DLD1 (cell line): ENCODE results near the gene FGF16.
"Not testable (repeated sequence)": the region's sequence is repeated elsewhere in the genome, so short reads cannot be mapped to it uniquely, and the experiment has no call there.

Source experiments
- in situ Hi-C: cut with HindIII; loops from 2 replicates; pipeline ENCODE4 v1.10.0; 2017; ENCODE audit warnings: low sequenced_read_pairs

The FGF16 gene

DNA sequence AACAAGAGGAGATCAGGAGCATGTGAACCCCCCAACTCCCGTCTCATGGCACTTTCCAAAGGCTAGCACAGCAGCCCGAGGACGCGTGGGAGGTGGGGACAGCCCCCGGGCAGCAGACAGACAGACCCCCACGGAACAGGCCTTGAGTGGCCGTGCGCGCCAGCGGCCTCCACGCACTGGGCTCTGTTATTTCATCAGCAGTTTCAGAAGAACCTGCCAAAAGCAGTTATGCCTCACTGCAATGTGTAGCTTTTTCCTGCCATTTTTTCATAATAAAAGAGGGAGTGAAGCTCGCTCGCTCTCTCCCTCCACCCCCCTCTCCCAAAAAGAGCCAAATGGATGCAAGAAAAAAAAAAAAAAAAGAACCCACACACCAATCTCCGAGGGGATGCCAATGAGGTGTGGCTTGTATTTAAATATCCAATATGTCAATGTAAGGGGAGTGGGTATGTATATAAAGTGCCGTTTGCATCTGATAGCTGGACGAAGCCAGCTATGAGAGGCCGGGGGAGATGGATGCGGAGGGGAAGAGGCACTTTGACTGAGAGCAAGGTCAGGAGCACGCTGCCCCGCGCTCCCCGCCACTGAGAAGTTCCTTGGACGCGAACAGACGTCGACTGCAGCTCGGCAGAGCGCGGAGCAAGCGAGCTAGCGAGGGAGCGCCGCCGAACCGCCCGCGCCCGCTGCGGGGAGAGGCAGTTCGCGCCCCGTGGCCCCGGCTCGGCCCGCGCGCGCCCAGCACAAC, at the start of gene FGF16:
FGF16 (plus strand) TSS at position 482 of the 745 bp plus-strand sequence. CDS start 286 bp downstream, outside the sequence.
- in situ Hi-C loops = no loop called here

DNA sequence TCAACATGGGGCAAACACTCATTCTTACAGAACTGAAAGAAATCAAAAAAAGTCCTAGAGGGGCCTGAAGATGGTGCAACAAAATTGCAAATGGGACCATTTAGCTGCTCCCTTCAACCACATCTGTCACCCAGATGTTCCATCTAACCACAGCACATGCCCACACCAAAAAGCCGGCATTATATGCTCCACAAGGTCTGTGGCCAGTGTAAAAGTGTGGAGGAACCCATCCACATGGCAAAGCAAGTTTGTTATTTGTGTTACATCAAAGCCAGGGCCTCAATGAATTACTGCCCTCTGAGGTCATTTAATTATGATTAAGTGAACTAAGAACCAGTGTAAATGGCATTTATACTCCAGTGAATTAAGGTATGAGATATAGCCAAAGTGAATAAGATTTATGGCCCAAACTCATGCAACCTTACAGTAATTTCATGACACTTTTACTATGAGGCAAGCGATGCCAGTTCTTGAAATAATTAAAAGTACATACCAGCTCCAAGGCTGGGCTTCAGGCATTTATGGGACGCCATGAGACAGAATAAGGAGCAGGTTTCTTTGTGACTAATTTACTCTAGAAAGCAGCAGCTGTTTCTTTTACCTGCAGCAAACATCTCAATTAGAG, 48.7 kb upstream of the FGF16 start:
- in situ Hi-C loops = no loop called here

DNA sequence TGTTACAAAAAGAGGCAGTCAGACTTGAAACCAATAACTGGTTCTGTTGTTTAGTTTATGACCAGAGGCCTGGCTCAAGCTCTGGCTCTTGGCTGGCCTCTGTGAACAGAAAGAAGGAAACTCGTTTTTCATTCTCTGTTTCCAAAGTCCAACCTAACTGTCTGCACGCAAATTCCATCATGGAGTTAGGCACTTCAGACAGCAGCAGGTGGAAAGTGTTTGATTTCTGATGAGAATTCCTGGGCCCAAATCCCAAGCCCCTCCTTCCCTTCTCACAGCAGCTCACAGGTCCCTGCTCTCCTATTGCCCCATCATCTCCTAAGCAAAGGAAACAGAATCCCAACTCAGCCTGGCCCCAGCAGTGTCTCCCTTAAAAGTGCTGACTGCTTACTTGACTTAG, 42.8 kb upstream of the FGF16 start:
- in situ Hi-C loops = no loop called here

DNA sequence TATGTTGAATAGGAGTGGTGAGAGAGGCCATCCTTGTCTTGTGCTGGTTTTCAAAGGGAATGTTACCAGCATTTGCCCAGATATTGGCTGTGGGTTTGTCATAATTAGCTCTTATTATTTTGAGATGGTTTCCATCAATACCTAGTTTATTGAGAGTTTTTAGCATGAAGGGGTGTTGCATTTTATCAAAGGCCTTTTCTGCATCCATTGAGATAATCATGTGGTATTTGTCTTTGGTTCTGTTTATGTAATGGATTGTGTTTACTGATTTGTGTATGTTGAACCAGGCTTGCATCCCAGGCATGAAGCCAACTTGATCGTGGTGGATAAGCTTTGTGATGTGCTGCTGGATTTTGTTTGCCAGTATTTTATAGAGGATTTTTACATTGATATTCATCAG, 39.4 kb upstream of the FGF16 start:
- in situ Hi-C loops = not testable (repeated sequence)

DNA sequence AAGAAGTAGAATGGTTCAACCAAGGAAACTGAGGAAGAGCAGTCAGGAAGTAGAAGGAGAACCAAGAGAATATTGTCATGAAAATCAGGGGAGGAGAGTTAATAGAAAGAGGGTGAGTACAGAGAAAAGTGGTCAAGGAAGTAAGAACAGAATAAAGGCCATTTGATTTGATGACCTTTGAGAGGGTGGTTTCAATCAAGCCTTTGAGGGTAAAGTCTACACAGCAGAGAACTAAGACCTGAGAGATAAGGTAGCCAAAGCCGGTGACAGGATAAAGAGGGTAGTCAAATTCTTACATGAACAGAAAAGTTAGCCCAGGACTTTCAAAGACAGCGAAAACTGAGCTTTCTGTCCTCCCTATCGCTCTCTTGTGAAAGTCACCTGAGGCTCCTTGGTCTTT, 34.6 kb upstream of the FGF16 start:
- in situ Hi-C loops = no loop called here

DNA sequence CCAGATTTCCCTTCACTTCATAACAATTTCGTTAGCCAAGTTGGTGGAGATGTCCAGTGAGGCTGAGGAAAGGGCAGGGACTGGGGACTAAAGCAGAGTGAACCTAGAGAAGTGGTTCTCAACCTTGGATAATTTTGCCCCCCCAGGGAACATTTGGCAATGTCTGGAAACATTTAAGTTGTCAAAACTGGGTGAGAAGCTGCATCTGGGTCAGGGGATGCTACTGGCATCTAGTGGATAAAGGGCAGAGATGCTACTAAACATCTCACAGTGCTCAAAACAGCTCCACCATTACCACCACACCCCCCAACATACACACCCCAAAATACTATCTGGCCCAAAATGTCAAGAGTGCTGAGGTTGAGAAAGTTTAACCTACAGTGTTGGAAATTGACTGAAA, 32.0 kb upstream of the FGF16 start:
- in situ Hi-C loops = no loop called here

DNA sequence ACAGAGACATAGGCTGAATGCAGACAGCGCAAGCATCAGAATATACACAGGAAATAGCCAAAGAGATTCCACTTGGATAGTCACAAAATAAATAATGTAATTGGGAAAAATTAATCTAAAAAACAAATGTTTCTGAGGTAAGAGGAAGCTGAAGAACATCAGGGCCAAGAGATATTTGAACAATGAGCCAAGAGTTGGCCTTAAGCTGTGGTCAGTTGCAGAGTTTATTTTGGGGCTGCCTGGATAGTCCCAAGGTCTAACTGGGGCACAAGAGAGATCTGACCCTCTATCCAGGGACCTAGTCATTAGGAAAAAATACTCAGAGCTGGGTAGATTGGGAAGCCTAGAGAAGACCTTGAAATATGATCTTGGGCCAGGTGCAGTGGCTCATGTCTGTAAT, 31.3 kb upstream of the FGF16 start:
- in situ Hi-C loops = no loop called here

DNA sequence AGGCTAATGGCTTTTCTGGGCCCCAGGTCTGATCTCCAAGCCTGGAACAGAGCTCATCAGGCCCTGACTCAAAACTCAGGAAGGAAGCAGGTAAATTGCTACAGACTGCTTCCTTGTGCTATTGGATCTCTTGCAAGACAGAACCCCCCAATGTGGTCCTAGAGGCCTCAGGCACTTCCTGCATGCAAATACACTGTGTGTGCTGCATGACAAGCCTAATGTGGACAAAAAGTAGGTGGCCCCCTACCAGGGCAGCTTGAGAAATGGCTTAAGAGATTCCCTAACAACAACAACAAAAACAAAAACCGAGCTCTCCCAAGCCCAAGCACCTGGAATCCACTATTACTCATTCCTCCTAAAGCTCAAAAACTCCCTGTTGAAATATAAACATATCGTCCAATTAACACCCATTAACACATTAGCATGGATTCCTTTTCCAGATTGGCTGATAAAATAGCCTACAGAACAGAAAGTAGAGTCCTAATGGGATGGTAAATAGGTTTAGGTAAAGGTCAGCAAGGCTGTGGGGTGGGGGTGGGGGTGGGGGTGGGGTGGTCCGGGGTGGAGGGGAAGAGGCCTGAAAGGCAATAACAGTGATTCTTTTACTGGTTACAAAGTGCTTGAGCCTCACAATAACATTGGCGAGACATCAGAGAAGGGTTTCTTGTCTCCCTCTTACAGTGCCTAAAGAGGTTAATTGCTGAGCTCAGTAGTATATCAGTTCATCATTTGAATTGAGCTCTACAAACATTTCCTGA, 24.1 kb upstream of the FGF16 start:
- in situ Hi-C loops = no loop called here

DNA sequence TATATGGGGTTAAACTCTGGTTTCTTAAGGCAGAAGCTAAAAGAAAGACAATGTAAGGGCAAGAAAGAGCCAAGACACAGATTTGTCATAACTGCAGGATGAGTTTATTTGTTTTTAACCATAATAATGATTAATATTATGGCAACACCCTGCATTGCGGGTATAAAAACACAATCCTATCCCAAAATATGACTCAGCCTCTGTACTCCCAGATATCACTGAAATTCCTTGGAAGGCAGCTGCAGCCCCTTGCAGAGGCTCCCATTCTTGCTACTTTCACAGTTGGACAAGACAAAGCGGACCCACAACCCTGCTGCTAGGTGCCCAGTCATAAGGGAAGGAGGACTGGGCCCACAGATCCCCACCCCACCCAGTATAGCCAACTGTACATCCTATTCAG, 20.4 kb upstream of the FGF16 start:
- in situ Hi-C loops = no loop called here

DNA sequence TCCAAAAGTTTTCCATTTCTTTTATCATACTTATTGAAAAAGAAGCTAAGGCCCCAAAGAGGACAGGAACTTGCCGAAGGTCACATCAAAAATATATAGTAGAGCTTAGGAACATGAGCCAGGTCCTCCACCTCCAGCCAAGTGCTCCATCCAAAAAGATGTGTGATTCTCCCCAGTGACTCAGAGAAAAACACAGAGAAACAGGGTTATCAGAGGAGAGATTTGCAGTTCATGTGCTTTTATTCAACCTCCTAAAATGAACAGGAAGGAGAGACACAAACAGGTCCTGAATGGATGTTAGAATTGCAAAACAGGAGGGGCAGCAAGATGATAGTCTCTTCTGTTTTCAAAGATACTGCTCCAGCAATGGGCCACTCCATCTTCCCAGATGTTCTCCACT, 19.6 kb upstream of the FGF16 start:
- in situ Hi-C loops = no loop called here

DNA sequence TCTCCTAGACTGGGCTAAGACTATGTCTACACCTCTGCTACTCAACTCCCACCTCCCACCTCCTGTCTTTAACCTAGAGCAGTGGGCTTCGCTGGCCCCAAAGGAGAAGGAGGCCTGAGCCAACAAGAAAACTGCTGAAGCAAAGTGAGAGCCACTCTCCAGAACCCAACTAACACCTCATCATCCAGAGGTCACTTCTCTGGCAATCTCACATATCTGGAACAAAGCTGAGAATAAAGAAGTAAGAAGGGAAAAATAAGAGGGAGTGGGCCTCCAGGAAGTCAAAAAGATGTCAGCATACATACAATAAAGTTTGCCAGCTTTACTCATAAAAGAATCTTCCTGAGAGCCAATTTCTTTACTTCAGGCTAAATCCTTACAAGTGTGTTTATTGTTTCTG, 18.6 kb upstream of the FGF16 start:
- in situ Hi-C loops = no loop called here

DNA sequence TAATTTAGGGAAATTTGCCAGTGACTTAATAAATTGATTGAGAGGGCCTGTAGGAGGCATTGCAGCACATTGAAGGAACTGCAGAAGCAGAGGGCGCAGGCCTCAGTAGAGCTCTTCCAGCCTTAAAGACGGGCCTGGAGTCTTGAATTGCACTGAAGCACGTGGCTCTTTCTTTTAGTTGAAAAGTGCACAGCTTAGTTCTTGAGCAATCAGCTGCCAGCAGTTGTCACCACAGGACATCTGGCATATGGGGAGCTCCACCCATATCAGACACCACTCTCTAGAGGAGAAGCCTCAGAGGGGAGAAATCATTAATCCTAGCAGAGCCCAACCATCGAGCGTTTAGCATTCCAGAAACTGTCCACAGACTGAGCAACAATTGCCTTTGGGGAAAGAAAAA, 16.0 kb upstream of the FGF16 start:
- in situ Hi-C loops = no loop called here

DNA sequence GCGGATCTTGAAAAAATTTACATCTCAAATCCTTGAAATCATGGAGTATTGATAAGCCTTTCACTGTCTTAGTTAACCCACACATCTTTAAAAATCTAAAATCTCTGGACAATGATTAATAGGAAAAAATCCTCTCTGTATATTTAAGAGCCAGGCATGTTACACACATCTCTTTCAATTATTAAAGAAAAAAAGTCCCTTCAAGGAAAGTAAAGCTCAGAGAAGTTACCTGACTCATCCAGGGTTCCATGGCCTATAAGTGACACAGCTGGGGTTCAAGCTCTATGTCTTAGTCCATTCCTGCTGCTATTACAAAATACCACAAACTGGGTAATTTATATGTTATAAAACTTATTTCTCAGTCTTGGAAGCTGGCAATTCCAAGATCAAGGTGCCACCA, 14.2 kb upstream of the FGF16 start:
- in situ Hi-C loops = no loop called here

DNA sequence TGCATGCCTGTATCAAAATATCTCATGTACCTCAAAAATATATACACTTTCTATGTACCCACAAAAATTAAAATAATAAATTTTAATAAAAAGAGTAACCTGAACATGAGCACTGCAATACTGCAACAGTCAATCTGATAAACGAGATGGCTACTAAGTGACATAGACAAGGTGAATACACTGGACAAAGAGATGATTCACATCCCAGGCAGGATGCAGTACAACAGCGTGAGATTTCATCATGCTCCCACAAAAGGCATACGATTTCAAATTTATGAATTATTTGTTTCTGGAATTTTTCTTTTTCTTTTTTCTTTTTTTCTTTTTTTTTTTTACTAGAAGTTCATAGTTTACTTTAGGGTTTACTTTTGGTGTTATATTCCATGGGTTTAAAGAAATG, 12.2 kb upstream of the FGF16 start:
- in situ Hi-C loops = no loop called here

DNA sequence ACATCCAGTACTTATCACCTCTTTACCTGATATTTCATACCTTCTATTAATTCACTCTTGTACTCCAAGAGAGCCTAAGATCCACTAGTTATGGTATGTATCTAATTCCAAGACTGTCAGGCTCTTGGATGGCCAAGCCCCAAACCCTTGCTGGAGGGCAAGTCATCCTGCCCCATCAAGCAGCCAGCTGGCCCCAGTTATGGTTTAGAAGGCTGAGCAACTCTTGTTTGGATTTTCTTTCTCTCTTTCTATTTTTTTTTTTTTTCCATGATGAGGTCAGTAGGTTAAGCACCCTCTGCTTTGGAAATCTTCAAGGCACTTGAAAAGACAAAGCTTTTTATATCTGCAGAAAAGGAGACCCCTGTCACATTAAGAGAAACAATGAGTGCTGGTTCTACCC, 10.9 kb upstream of the FGF16 start:
- in situ Hi-C loops = no loop called here

DNA sequence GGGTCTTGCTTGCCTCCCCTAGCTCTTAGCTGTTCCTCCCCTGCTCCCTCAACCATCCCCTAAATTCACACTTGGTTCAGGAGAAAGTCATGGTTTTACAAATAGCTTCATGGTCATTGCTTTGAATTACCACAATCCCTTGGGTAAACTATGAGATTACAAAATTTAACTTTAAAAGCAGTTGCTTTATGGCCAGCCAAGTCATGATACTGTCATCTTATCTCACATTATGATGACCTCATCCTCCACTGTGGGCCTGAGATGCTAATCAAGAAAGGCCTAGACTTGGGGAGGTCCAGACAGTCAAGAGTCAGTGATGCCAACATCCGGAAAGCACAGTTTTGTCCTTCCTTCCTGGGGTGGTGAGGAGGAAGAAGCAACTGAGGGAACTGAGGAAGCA, 10.5 kb upstream of the FGF16 start:
- in situ Hi-C loops = no loop called here

DNA sequence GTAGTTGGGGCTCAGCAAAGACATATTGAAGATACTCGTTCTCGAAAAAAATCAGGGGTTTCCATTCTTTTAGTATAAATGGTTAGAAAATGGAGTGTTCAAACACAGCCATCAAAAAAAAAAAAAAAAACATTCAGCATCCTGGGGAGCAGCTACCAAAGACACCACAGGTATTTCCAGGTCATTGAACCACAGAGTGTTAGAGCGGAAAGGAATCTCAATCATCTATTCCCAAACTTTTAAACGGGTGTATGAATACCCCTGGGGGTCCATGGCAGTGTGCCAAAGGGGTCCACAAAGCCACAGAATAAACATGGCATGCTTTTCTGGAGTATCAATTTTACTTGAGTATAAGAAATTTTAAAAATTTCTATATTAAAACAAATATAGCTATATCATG, 6.9 kb upstream of the FGF16 start:
- in situ Hi-C loops = no loop called here

DNA sequence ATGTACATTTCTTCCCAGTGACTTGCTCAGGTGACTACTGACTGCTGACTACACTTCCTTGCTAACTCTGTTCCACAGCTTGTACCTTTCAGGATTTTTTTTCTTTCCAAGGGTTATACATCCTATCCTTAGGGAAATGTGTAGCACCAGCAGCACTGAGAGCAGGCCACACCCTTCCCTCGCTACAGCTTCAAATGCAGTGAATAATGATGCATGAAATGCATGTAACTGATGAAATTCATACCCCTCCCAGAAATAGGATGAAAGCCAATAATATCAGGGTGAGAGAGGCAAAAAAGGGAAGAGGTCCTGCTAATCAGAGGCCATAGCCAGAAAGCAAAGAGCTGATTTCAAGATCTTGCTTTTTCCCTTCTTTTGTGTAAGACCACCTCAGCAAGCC, 6.2 kb upstream of the FGF16 start:
- in situ Hi-C loops = no loop called here

DNA sequence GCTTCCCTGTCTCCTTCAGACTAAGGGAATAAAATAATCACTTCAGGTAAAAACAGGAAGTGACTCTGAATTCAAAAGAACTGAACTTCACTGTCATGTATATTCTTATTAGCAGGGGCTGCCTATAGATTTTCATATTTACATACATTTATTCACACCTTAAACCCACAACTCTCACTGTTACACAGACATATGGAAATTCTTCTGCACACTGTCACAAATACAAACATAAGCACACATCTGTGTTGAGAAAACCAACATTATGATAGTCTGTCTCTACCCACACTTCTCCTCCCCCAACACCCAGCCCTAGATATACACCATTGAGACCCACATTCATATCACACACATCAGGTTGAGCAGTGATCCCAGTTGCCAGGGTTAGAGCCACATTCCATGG, 5.7 kb upstream of the FGF16 start:
- in situ Hi-C loops = no loop called here

DNA sequence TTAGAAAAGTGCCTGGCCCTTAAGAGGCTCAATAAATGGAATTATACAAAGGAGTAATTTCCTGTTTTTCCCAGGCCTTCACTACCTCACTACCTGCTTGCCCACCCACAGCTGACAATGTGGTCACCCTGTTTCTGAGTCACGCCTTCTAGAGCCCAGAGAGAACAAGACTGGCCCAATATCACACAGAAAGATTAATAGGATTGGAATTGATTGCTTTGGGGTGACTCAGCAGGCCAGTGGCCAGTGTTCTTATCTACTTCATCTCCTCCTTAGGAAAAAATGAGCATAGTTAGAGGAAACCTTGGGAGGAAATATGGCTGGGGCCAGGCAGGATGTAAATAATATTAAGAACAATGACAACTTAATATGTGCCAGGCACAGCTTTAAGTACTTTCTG, 4.5 kb upstream of the FGF16 start:
- in situ Hi-C loops = no loop called here

DNA sequence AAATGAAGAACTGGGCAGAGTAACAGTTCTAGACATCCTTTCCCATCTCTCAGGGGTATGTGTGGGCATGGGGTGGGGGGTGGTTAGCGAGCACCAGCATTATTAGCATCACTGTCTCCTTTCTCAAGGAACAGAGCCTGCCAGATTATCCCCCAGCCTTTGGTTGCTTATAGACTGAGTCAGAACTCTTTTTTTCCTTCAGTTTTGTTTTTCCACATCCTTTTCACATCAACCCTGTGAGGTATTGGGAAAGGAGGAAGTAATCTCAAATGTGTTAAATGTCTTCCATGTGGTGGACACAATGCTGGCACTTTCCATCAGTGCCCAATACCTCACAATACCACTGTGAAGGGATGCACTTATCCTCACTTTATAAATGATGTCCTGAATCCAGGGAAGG, 3.1 kb upstream of the FGF16 start:
- in situ Hi-C loops = no loop called here

DNA sequence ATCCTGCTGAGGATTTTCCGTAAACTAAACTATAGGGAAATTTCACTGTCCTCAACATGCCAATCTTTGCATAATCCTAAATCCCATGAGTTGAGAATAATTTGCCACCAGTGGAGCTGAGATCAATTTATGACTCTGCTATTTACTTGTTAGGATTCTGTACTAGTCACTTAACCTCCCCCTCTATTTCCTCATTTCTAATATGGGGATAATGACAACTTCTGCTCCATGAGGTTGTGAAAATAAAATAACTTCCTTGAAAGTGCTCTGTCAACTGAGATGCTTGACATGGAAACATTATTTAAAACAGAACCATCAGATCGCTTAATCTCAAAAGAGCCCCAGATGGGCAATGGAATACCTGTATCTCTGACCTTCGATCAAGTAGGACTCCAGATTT, 2.6 kb upstream of the FGF16 start:
- in situ Hi-C loops = no loop called here
